Measurements from ENCODE around the gene GPC4. TPM values are rescaled to one million over a fixed set of nuclear protein-coding genes. Genes with fewer than 3 reads are reported as not detected.

The GPC4 gene
- total RNA-seq, 2 donors from 2014 or later = 8.0 to 15.2 TPM

GRCh38 chrX:133305348-133305747 lies 109.9 kb downstream of the GPC4 start:
- Histone ChIP-seq H3K4me3 (no peak overlapping the region), H3K4me1 (replicated peaks) (no peaks in the 10 kb centered on the region), H3K27me3 (replicated peaks; ENCODE audit: insufficient read depth) (no peaks in the 10 kb centered on the region), H3K27ac (no peak overlapping the region), H3K9me3 (no peaks in the 10 kb centered on the region), H3K36me3 (no peaks in the 10 kb centered on the region)
- TF ChIP-seq POLR2A (IDR thresholded peaks at IDR 0.05) (no peak), POLR2AphosphoS5 (IDR thresholded peaks at IDR 0.05) (no peak)
- TF ChIP-seq, protein P1, sequence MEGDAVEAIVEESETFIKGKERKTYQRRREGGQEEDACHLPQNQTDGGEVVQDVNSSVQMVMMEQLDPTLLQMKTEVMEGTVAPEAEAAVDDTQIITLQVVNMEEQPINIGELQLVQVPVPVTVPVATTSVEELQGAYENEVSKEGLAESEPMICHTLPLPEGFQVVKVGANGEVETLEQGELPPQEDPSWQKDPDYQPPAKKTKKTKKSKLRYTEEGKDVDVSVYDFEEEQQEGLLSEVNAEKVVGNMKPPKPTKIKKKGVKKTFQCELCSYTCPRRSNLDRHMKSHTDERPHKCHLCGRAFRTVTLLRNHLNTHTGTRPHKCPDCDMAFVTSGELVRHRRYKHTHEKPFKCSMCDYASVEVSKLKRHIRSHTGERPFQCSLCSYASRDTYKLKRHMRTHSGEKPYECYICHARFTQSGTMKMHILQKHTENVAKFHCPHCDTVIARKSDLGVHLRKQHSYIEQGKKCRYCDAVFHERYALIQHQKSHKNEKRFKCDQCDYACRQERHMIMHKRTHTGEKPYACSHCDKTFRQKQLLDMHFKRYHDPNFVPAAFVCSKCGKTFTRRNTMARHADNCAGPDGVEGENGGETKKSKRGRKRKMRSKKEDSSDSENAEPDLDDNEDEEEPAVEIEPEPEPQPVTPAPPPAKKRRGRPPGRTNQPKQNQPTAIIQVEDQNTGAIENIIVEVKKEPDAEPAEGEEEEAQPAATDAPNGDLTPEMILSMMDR (IDR thresholded peaks at IDR 0.05) = no peak
- intact Hi-C loops (cut with DNase I) = no loop called here
- DNase-seq (ENCODE audit: low spot score) = no peak

- Histone ChIP-seq H3K4me3 (no peak overlapping the region), H3K9me3 (no peaks in the 10 kb centered on the region), H3K27me3 (replicated peaks; ENCODE audit: insufficient read depth) (no peaks in the 10 kb centered on the region), H3K36me3 (no peaks in the 10 kb centered on the region), H3K27ac (no peak overlapping the region), H3K4me1 (replicated peaks) (no peaks in the 10 kb centered on the region)
- DNase-seq (ENCODE audit: low spot score) = no peak
- TF ChIP-seq POLR2A (IDR thresholded peaks at IDR 0.05) (no peak), POLR2AphosphoS5 (IDR thresholded peaks at IDR 0.05) (no peak)
- TF ChIP-seq, protein P1 (IDR thresholded peaks at IDR 0.05) = no peak
- WGBS = 91% methylated on average over 10 of the region's 10 CpGs
- intact Hi-C loops (cut with DNase I) = no loop called here
These were observed 112.4 kb downstream of the GPC4 start for GRCh38 chrX:133302775-133303445.

GRCh38 chrX:133300591-133300990 lies 114.7 kb downstream of the GPC4 start:
- no peaks in the 10 kb centered on the region for H3K4me1 ChIP-seq (replicated peaks)
- H3K9me3 ChIP-seq = no peaks in the 10 kb centered on the region
- no peak overlapping the region for H3K27ac ChIP-seq
- H3K4me3 ChIP-seq = no peak overlapping the region
- DNase-seq (ENCODE audit: low spot score) = no peak
- H3K36me3 ChIP-seq = no peaks in the 10 kb centered on the region
- intact Hi-C loops (cut with DNase I) = no loop called here
- no peak for TF ChIP-seq POLR2A (IDR thresholded peaks at IDR 0.05)
- TF ChIP-seq, protein P1 (IDR thresholded peaks at IDR 0.05) = no peak
- no peak for TF ChIP-seq POLR2AphosphoS5 (IDR thresholded peaks at IDR 0.05)
- H3K27me3 ChIP-seq (replicated peaks; ENCODE audit: insufficient read depth) = no peaks in the 10 kb centered on the region

GRCh38 chrX:133297284-133297683 lies 118.0 kb downstream of the GPC4 start:
- DNase-seq (ENCODE audit: low spot score) = no peak
- Histone ChIP-seq H3K4me3 (no peak overlapping the region), H3K9me3 (no peaks in the 10 kb centered on the region), H3K27me3 (replicated peaks; ENCODE audit: insufficient read depth) (no peaks in the 10 kb centered on the region), H3K4me1 (replicated peaks) (no peaks in the 10 kb centered on the region), H3K36me3 (no peaks in the 10 kb centered on the region), H3K27ac (no peak overlapping the region)
- intact Hi-C loops (cut with DNase I) = no loop called here
- WGBS = 33% methylated on average over 1 of the region's 1 CpG
- TF ChIP-seq POLR2A (IDR thresholded peaks at IDR 0.05) (no peak), POLR2AphosphoS5 (IDR thresholded peaks at IDR 0.05) (no peak)
- TF ChIP-seq, protein P1 (IDR thresholded peaks at IDR 0.05) = no peak

DNA sequence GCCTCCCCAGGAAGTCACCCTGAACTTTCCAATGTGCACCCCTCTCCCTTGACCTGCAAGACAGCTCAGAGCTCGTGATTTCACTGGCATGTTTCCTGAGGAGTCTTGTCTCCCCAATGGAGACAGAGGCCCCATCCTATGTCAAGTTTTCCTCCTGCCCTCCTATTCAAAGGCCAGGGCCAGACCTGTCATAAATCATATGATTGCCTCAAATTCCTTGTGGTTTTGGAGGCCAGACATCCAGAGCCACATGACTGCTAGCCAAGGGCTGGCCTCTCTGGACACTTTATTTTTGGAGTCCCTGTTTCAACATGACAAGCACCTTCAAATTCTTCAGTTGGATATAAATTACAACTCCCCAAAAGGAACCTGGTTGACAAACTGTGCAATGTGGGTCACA lies 121.2 kb downstream of the GPC4 start:
- Histone ChIP-seq H3K27me3 (replicated peaks; ENCODE audit: insufficient read depth) (no peaks in the 10 kb centered on the region), H3K36me3 (no peaks in the 10 kb centered on the region), H3K27ac (no peak overlapping the region), H3K9me3 (no peaks in the 10 kb centered on the region), H3K4me3 (no peak overlapping the region), H3K4me1 (replicated peaks) (no peaks in the 10 kb centered on the region)
- WGBS = 56% methylated on average over 1 of the region's 1 CpG
- TF ChIP-seq, protein P1 (IDR thresholded peaks at IDR 0.05) = no peak
- no peak for TF ChIP-seq POLR2A (IDR thresholded peaks at IDR 0.05)
- no peak for TF ChIP-seq POLR2AphosphoS5 (IDR thresholded peaks at IDR 0.05)
- no peak for DNase-seq (ENCODE audit: low spot score)
- intact Hi-C loops (cut with DNase I) = no loop called here

All from prostate gland (tissue), 2 donors.